K562 (cell line): Measurements from ENCODE around the gene NTM. TPM values are rescaled to one million over a fixed set of nuclear protein-coding genes. Genes with fewer than 3 reads are reported as not detected.

ENCODE experiments used
- CAMTA2 ChIP-seq: fragments of 250-450 bp; sonication (Bioruptor Pico); conservative IDR thresholded peaks from 2 replicates; pipeline ENCODE4 v1.5.1; 2022
- MED1 ChIP-seq: sonication (generic); formaldehyde crosslinking; IDR thresholded peaks from 2 replicates; pipeline ENCODE4 v1.8.1; 2023; ENCODE audit warnings: missing genetic modification reagents, borderline replicate concordance
- MGA ChIP-seq: fragments of 450-650 bp; IDR thresholded peaks from 2 replicates; pipeline ENCODE4 v1.6.1; 2016; ENCODE audit warnings: mild to moderate bottlenecking, moderate library complexity
- OTX1 ChIP-seq: fragments of 450-650 bp; formaldehyde crosslinking; IDR thresholded peaks from 2 replicates; pipeline ENCODE4 v1.4.0; 2022; ENCODE audit warnings: mild to moderate bottlenecking
- SMARCC2 ChIP-seq: fragments of 450-650 bp; IDR thresholded peaks from 2 replicates; pipeline ENCODE4 v1.6.1; 2017; ENCODE audit warnings: antibody characterized with exemption, moderate library complexity, mild to moderate bottlenecking, low read depth
- TAF7 ChIP-seq: fragments of 450-650 bp; IDR thresholded peaks from 2 replicates; pipeline ENCODE4 v1.6.1; 2016; ENCODE audit warnings: missing genetic modification characterization, missing compliant biosample characterization
- ZNF318 ChIP-seq, 2 experiments: fragments of 450-650 bp; IDR thresholded peaks; 2 replicates each; pipeline ENCODE4 v1.6.1; 2016; ENCODE audit warnings: mild to moderate bottlenecking in 2 of 2, borderline replicate concordance in 1 of 2, low read depth in 1 of 2, moderate library complexity in 1 of 2
- ZNF324 ChIP-seq: fragments of 250-450 bp; sonication (Bioruptor Pico); IDR thresholded peaks from 2 replicates; pipeline ENCODE4 v1.4.0; 2020; ENCODE audit warnings: mild to moderate bottlenecking
- ZNF699 ChIP-seq: fragments of 250-450 bp; sonication (Bioruptor Pico); IDR thresholded peaks from 2 replicates; pipeline ENCODE4 v1.8.0; 2021; ENCODE audit warnings: mild to moderate bottlenecking, moderate library complexity; ENCODE audit not compliant: insufficient replicate concordance
- polyA plus RNA-seq, 8 experiments: library from polyadenylated mRNA; depleted of rRNA in 4 of 8; stranded (reverse) in 5 of 8; unstranded in 3 of 8; fragments of >200 nt; fragmentation: Nextera tagmentation in 2 of 8; fragmentation: Illumina TruSeq in 1 of 8; extraction: Ambion mirVana in 2 of 8; extraction: Trizol in 1 of 8; gene quantifications; 2 replicates each; pipeline versions ENCODE4 v1.2.1 to v1.2.3, GENCODE V29; 2011 to 2014; ENCODE audit warnings: inconsistent platforms in 1 of 8, missing spikeins in 1 of 8
- total RNA-seq, 7 experiments: library from RNA; depleted of rRNA in 6 of 7; stranded (reverse); fragments of >200 nt in 6 of 7; fragmentation: Illumina TruSeq in 2 of 7; extraction: Trizol in 2 of 7; gene quantifications; 2 replicates each; pipeline versions ENCODE4 v1.2.1 to v1.2.3, GENCODE V29; 2011 to 2021; ENCODE audit warnings: low replicate concordance in 1 of 7

Gene NTM
- total and polyA plus RNA-seq, 9 of the 15 experiments (the other 6 are each of a cell fraction or from before 2014, with no cell fraction given) = not detected

GRCh38 chr11:131796089-131796488, 425.7 kb downstream of the NTM start (continued):
- no peak for TF ChIP-seq ZNF699 (CRISPR knock-in tag)
- no peak for TF ChIP-seq MED1 (CRISPR knock-in tag)
- TF ChIP-seq CAMTA2 (CRISPR knock-in tag) = no peak
- TF ChIP-seq OTX1 = no peak
- TF ChIP-seq SMARCC2 = no peak
- TF ChIP-seq ZNF324 (CRISPR knock-in tag) = no peak
- TF ChIP-seq MGA = no peak
- TF ChIP-seq TAF7 (tag) = no peak
- no peak for TF ChIP-seq ZNF318 (IDR thresholded peaks at IDR 0.05; ENCODE audit: borderline replicate concordance in 1 of 2, low read depth in 1 of 2)
